GM23338 (cell line): ENCODE results near the gene PRKD1. TPM values are rescaled to one million over a fixed set of nuclear protein-coding genes. Genes with fewer than 3 reads are reported as not detected.

Experiments used
- ATAC-seq: fragments of 200-7000 bp; cut with Tn5 transposase; 3 replicates; pipeline ENCODE4 v1.9.1; 2020
- DNase-seq: peaks from one replicate; pipeline ENCODE4 v3.0.0-alpha.2; 2015; ENCODE audit warnings: low spot score
- H2AFZ ChIP-seq: fragments of 200-600 bp; sonication (generic); 2 replicates; pipeline ENCODE4 v1.8.0; 2016; ENCODE audit warnings: antibody characterized with exemption, mild to moderate bottlenecking, moderate library complexity
- H3F3A ChIP-seq: fragments of 200-600 bp; sonication (generic); replicated peaks from 2 replicates; pipeline ENCODE4 v1.8.0; 2017; ENCODE audit warnings: antibody characterized with exemption, mixed run types, low read depth
- H3K27ac ChIP-seq: fragments of 200-600 bp; sonication (generic); 2 replicates; pipeline ENCODE4 v1.6.1; 2016; ENCODE audit warnings: low read depth
- H3K27me3 ChIP-seq: fragments of 200-600 bp; sonication (generic); 2 replicates; pipeline ENCODE4 v1.8.0; 2016; ENCODE audit warnings: mild to moderate bottlenecking, mixed run types, moderate library complexity; ENCODE audit not compliant: insufficient read depth
- H3K36me3 ChIP-seq: fragments of 200-600 bp; sonication (generic); 2 replicates; pipeline ENCODE4 v1.8.0; 2016; ENCODE audit warnings: mild to moderate bottlenecking; ENCODE audit not compliant: insufficient read depth
- H3K4me1 ChIP-seq: fragments of 200-600 bp; sonication (generic); 2 replicates; pipeline ENCODE4 v1.8.0; 2016; ENCODE audit warnings: mild to moderate bottlenecking, moderate library complexity; ENCODE audit not compliant: insufficient read depth
- H3K4me2 ChIP-seq: fragments of 200-600 bp; sonication (generic); 2 replicates; pipeline ENCODE4 v1.7.1; 2017; ENCODE audit warnings: mixed run types
- H3K4me3 ChIP-seq: fragments of 200-600 bp; sonication (generic); 2 replicates; pipeline ENCODE4 v1.6.1; 2016; ENCODE audit warnings: mixed run types
- H3K79me2 ChIP-seq: fragments of 200-600 bp; sonication (generic); replicated peaks from 2 replicates; pipeline ENCODE4 v1.8.0; 2017; ENCODE audit warnings: mild to moderate bottlenecking; ENCODE audit not compliant: insufficient read depth
- H3K9me2 ChIP-seq: fragments of 200-600 bp; sonication (generic); 2 replicates; pipeline ENCODE4 v1.8.0; 2017; ENCODE audit not compliant: insufficient read depth
- H4K20me1 ChIP-seq: fragments of 200-600 bp; sonication (generic); replicated peaks from 2 replicates; pipeline ENCODE4 v1.8.0; 2017; ENCODE audit warnings: mild to moderate bottlenecking; ENCODE audit not compliant: insufficient read depth
- H3K27ac Mint-ChIP-seq: 2 replicates; pipeline ENCODE4 v1.8.0; 2020; ENCODE audit warnings: inconsistent platforms, mild to moderate bottlenecking, moderate library complexity, mixed read lengths
- H3K27me3 Mint-ChIP-seq: 3 replicates; pipeline ENCODE4 v1.8.0; 2022; ENCODE audit warnings: low read depth, mild to moderate bottlenecking, moderate library complexity, mixed read lengths, inconsistent platforms; ENCODE audit not compliant: insufficient read depth, poor library complexity
- H3K36me3 Mint-ChIP-seq: 3 replicates; pipeline ENCODE4 v1.8.0; 2021; ENCODE audit warnings: low read depth, mild to moderate bottlenecking, inconsistent platforms, moderate library complexity, mixed read lengths
- H3K4me1 Mint-ChIP-seq: 3 replicates; pipeline ENCODE4 v1.8.0; 2020; ENCODE audit warnings: mild to moderate bottlenecking, inconsistent platforms, mixed read lengths
- H3K4me3 Mint-ChIP-seq: 3 replicates; pipeline ENCODE4 v1.8.0; 2021; ENCODE audit warnings: moderate library complexity, mild to moderate bottlenecking, inconsistent platforms, mixed read lengths
- H3K9me3 Mint-ChIP-seq: 3 replicates; pipeline ENCODE4 v1.8.0; 2020; ENCODE audit warnings: moderate library complexity, mild to moderate bottlenecking, inconsistent platforms, mixed read lengths
- CTCF ChIP-seq, 2 experiments: fragments of 200-600 bp in 1 of 2; sonication (generic) in 1 of 2; conservative IDR thresholded peaks; 2 replicates each; pipeline versions ENCODE4 v1.5.1 to v1.6.1; 2016 to 2017; ENCODE audit warnings: antibody characterized with exemption in 2 of 2, low read depth in 2 of 2, mild to moderate bottlenecking in 2 of 2, moderate library complexity in 1 of 2
- EZH2 ChIP-seq: fragments of 200-600 bp; sonication (generic); IDR thresholded peaks from one replicate; pipeline ENCODE4 v1.8.0; 2017; ENCODE audit warnings: antibody characterized with exemption, mild to moderate bottlenecking, low read depth; ENCODE audit not compliant: unreplicated experiment
- EZH2phosphoT487 ChIP-seq: fragments of 200-600 bp; sonication (generic); IDR thresholded peaks from one replicate; pipeline ENCODE4 v1.8.1; 2018; ENCODE audit warnings: antibody characterized with exemption; ENCODE audit not compliant: unreplicated experiment
- POLR2AphosphoS5 ChIP-seq: IDR thresholded peaks from 2 replicates; pipeline ENCODE4 v1.6.1; 2016; ENCODE audit warnings: antibody characterized with exemption, low read depth
- ZNF114 ChIP-seq: fragments of 250-450 bp; sonication (Bioruptor Pico); IDR thresholded peaks from 2 replicates; pipeline ENCODE4 v1.5.0; 2020; ENCODE audit warnings: mild to moderate bottlenecking, moderate library complexity
- polyA plus RNA-seq: library from polyadenylated mRNA; unstranded; fragments of >200 nt; fragmentation: Nextera tagmentation; extraction: Ambion mirVana; gene quantifications from 2 replicates; pipeline ENCODE4 v1.2.1, GENCODE V29; 2016
- total RNA-seq: library from RNA; depleted of rRNA; stranded (reverse); fragments of >200 nt; shearing (Covaris generic); gene quantifications from 2 replicates; pipeline ENCODE4 v1.2.3, GENCODE V29; 2014
- TF ChIP-seq, protein P1 (sequence below): fragments of 250-450 bp; sonication (Bioruptor Pico); IDR thresholded peaks from 2 replicates; pipeline ENCODE4 v1.5.0; 2020; ENCODE audit warnings: mild to moderate bottlenecking, moderate library complexity
- TF ChIP-seq, protein P2 (sequence below): IDR thresholded peaks from one replicate; pipeline ENCODE4 v1.6.1; 2018; ENCODE audit warnings: antibody characterized with exemption; ENCODE audit not compliant: unreplicated experiment

Gene PRKD1
- total and polyA plus RNA-seq, 2 experiments from 2014 or later: 3.1 to 9.7 TPM

DNA sequence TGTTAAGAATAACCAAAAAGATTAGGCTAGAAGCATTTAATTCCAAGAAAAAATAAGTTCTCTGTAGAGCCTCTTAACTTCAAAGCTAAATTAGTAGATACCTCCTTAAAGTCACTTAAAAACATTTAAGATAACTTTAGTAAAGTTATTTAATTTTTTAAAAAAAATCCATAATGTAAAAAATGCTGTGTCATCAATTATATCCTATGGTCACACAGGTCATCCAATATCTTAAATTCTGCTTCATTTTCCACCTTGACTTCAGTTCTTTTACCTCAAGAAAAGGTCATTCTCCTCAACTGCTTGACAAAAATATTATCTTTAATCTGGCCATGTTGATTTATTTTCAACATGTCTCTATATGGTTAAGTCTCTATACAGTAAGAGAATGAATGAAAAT, 274.3 kb downstream of the PRKD1 start:
- TF ChIP-seq, protein P1, sequence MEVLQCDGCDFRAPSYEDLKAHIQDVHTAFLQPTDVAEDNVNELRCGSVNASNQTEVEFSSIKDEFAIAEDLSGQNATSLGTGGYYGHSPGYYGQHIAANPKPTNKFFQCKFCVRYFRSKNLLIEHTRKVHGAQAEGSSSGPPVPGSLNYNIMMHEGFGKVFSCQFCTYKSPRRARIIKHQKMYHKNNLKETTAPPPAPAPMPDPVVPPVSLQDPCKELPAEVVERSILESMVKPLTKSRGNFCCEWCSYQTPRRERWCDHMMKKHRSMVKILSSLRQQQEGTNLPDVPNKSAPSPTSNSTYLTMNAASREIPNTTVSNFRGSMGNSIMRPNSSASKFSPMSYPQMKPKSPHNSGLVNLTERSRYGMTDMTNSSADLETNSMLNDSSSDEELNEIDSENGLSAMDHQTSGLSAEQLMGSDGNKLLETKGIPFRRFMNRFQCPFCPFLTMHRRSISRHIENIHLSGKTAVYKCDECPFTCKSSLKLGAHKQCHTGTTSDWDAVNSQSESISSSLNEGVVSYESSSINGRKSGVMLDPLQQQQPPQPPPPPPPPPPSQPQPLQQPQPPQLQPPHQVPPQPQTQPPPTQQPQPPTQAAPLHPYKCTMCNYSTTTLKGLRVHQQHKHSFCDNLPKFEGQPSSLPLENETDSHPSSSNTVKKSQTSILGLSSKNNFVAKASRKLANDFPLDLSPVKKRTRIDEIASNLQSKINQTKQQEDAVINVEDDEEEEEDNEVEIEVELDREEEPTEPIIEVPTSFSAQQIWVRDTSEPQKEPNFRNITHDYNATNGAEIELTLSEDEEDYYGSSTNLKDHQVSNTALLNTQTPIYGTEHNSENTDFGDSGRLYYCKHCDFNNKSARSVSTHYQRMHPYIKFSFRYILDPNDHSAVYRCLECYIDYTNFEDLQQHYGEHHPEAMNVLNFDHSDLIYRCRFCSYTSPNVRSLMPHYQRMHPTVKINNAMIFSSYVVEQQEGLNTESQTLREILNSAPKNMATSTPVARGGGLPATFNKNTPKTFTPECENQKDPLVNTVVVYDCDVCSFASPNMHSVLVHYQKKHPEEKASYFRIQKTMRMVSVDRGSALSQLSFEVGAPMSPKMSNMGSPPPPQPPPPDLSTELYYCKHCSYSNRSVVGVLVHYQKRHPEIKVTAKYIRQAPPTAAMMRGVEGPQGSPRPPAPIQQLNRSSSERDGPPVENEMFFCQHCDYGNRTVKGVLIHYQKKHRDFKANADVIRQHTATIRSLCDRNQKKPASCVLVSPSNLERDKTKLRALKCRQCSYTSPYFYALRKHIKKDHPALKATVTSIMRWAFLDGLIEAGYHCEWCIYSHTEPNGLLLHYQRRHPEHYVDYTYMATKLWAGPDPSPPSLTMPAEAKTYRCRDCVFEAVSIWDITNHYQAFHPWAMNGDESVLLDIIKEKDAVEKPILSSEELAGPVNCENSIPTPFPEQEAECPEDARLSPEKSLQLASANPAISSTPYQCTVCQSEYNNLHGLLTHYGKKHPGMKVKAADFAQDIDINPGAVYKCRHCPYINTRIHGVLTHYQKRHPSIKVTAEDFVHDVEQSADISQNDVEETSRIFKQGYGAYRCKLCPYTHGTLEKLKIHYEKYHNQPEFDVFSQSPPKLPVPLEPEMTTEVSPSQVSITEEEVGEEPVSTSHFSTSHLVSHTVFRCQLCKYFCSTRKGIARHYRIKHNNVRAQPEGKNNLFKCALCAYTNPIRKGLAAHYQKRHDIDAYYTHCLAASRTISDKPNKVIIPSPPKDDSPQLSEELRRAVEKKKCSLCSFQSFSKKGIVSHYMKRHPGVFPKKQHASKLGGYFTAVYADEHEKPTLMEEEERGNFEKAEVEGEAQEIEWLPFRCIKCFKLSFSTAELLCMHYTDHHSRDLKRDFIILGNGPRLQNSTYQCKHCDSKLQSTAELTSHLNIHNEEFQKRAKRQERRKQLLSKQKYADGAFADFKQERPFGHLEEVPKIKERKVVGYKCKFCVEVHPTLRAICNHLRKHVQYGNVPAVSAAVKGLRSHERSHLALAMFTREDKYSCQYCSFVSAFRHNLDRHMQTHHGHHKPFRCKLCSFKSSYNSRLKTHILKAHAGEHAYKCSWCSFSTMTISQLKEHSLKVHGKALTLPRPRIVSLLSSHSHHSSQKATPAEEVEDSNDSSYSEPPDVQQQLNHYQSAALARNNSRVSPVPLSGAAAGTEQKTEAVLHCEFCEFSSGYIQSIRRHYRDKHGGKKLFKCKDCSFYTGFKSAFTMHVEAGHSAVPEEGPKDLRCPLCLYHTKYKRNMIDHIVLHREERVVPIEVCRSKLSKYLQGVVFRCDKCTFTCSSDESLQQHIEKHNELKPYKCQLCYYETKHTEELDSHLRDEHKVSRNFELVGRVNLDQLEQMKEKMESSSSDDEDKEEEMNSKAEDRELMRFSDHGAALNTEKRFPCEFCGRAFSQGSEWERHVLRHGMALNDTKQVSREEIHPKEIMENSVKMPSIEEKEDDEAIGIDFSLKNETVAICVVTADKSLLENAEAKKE (CRISPR knock-in tag): no peak
- TF ChIP-seq EZH2: no peak
- TF ChIP-seq POLR2AphosphoS5: no peak
- TF ChIP-seq, protein P2, sequence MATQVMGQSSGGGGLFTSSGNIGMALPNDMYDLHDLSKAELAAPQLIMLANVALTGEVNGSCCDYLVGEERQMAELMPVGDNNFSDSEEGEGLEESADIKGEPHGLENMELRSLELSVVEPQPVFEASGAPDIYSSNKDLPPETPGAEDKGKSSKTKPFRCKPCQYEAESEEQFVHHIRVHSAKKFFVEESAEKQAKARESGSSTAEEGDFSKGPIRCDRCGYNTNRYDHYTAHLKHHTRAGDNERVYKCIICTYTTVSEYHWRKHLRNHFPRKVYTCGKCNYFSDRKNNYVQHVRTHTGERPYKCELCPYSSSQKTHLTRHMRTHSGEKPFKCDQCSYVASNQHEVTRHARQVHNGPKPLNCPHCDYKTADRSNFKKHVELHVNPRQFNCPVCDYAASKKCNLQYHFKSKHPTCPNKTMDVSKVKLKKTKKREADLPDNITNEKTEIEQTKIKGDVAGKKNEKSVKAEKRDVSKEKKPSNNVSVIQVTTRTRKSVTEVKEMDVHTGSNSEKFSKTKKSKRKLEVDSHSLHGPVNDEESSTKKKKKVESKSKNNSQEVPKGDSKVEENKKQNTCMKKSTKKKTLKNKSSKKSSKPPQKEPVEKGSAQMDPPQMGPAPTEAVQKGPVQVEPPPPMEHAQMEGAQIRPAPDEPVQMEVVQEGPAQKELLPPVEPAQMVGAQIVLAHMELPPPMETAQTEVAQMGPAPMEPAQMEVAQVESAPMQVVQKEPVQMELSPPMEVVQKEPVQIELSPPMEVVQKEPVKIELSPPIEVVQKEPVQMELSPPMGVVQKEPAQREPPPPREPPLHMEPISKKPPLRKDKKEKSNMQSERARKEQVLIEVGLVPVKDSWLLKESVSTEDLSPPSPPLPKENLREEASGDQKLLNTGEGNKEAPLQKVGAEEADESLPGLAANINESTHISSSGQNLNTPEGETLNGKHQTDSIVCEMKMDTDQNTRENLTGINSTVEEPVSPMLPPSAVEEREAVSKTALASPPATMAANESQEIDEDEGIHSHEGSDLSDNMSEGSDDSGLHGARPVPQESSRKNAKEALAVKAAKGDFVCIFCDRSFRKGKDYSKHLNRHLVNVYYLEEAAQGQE: no peak
- TF ChIP-seq CTCF (conservative IDR thresholded peaks at IDR 0.05; ENCODE audit: low read depth in 2 of 2): no peak
- no peak for TF ChIP-seq ZNF114 (CRISPR knock-in tag)
- no peak for TF ChIP-seq EZH2phosphoT487
- ATAC-seq: no peak
- H3K9me3 Mint-ChIP-seq: peaks cover 18% of the 10 kb centered on the region
- no peak overlapping the region for H3K4me3 ChIP-seq
- H3K4me3 Mint-ChIP-seq: no peak overlapping the region
- no peak overlapping the region for H3K27ac Mint-ChIP-seq
- no peaks in the 10 kb centered on the region for H3F3A ChIP-seq
- H3K27me3 ChIP-seq: no peaks in the 10 kb centered on the region
- H3K27me3 Mint-ChIP-seq: peaks cover 2% of the 10 kb centered on the region
- no peak overlapping the region for H2AFZ ChIP-seq
- no peak overlapping the region for H3K27ac ChIP-seq
- H3K36me3 Mint-ChIP-seq: peaks cover 15% of the 10 kb centered on the region
- DNase-seq: no peak
- H3K36me3 ChIP-seq: no peaks in the 10 kb centered on the region
- H3K79me2 ChIP-seq: no peaks in the 10 kb centered on the region
- H3K4me1 Mint-ChIP-seq: peaks cover 13% of the 10 kb centered on the region; the same call in 2 of the 3 replicates
- peaks cover 4% of the 10 kb centered on the region; the same call in 1 of the 2 replicates for H3K4me1 ChIP-seq
- no peak overlapping the region for H3K4me2 ChIP-seq
- H4K20me1 ChIP-seq: no peaks in the 10 kb centered on the region
- no peaks in the 10 kb centered on the region for H3K9me2 ChIP-seq
